ENCODE data around the gene CDH4. TPM values are rescaled to one million over a fixed set of nuclear protein-coding genes. Genes with fewer than 3 reads are reported as not detected.

The CDH4 gene
- total and polyA plus RNA-seq, 2 of the 8 experiments (the other 6 are each of a cell fraction or from before 2014, with no cell fraction given) = 4.3 to 7.9 TPM

DNA sequence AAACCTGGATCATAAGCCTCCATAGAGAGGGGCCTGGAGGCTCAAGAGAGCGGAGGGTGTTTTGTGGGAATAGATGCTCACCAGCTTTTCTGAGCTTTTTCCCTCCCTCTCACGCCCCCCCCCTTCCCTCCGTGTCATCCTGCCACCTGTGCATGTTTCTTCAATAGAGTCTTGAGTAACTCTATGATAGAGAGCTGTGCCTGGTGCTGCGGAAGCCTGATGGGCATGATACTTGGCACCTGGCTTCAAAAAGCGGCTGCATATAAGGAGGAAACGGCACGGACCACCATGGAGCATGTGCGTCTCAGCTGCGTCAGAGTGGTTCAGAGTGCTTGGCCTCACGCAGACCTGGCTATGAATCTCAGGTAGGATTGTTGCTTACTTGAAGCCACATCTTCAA, 198.9 kb downstream of the CDH4 start:
- H3K36me3 ChIP-seq (ENCODE audit: control insufficient read depth in 2 of 4, insufficient read depth in 4 of 4, low read length in 3 of 4) = no peaks in the 10 kb centered on the region
- H3K56ac ChIP-seq (replicated peaks; ENCODE audit: insufficient read length, low read depth, low read length) = no peak overlapping the region
- no peak overlapping the region for H2AK5ac ChIP-seq (ENCODE audit: low read depth, low read length)
- no peaks in the 10 kb centered on the region; the same call in 1 of the 2 replicates for H3K23me2 ChIP-seq (ENCODE audit: low read depth, low read length)
- H3K9ac ChIP-seq (replicated peaks in 1 of 4; ENCODE audit: extremely low read depth in 1 of 4, low read depth in 3 of 4, low read length in 3 of 4) = no peak overlapping the region
- H2BK12ac ChIP-seq (ENCODE audit: low read depth, low read length) = peak overlapping the region; percentile 91; the same call in 1 of the 2 replicates
- H2BK120ac ChIP-seq (replicated peaks; ENCODE audit: low read depth, low read length) = no peak overlapping the region
- H3K4ac ChIP-seq (replicated peaks; ENCODE audit: insufficient read length, low read depth, low read length) = no peak overlapping the region
- no peak overlapping the region for H3K27ac ChIP-seq (ENCODE audit: low read depth, low read length)
- H2BK5ac ChIP-seq (ENCODE audit: low read depth, low read length) = no peak overlapping the region
- H4K20me1 ChIP-seq (replicated peaks in 1 of 2; ENCODE audit: control insufficient read depth in 1 of 2, insufficient read depth in 2 of 2, low read length in 2 of 2) = no peaks in the 10 kb centered on the region
- no peak overlapping the region for H4K91ac ChIP-seq (replicated peaks; ENCODE audit: insufficient read length, low read length)
- no peak overlapping the region for H3K23ac ChIP-seq (ENCODE audit: insufficient read length)
- H2BK15ac ChIP-seq (ENCODE audit: low read length) = no peak overlapping the region; the same call in 1 of the 2 replicates
- H2BK20ac ChIP-seq (ENCODE audit: low read length) = no peak overlapping the region; the same call in 1 of the 2 replicates
- H3K27me3 ChIP-seq (replicated peaks in 1 of 4; ENCODE audit: control insufficient read depth in 3 of 4, extremely low read depth in 1 of 4, insufficient read depth in 3 of 4, low read length in 3 of 4) = peaks cover 0 to 4% (median 0%) of the 10 kb centered on the region in 4 experiments; a peak in 2 of 7 replicates
- no peak overlapping the region for H3K18ac ChIP-seq (ENCODE audit: extremely low read depth, low read length)
- ChIA-PET CTCF (ENCODE audit: partially characterized antibody) (interaction anchor here (1.4 kb wide), 1 partner anchor 15 kb away, joined by 3 read pairs; no protein-coding TSS in a partner anchor), POLR2A (ENCODE audit: partially characterized antibody) (interaction anchor here (4.3 kb wide), 1 partner anchor 15 kb away, joined by 25 read pairs; no protein-coding TSS in a partner anchor)
- FAIRE-seq = no peak
- no peak for DNase-seq (ENCODE audit: low read depth in 1 of 2, low spot score in 2 of 2)
- no peak overlapping the region for H4K5ac ChIP-seq (ENCODE audit: insufficient read length, low read depth, low read length)
- H3K9me3 ChIP-seq (ENCODE audit: insufficient read depth in 2 of 2, low read depth in 1 of 2, low read length in 1 of 2) = no peaks in the 10 kb centered on the region
- no peak overlapping the region for H3K4me2 ChIP-seq (ENCODE audit: insufficient read depth in 1 of 2, low read depth in 2 of 2, low read length in 2 of 2)
- H3K79me1 ChIP-seq (ENCODE audit: low read depth, low read length) = no peaks in the 10 kb centered on the region
- no peak overlapping the region for H2AFZ ChIP-seq (ENCODE audit: low read length)
- no peak overlapping the region for H4K8ac ChIP-seq (ENCODE audit: extremely low read depth, insufficient read depth, low read length)
- H3K79me2 ChIP-seq (ENCODE audit: control insufficient read depth in 1 of 2, insufficient read depth in 2 of 2, low read length in 2 of 2) = no peaks in the 10 kb centered on the region
- H3K4me3 ChIP-seq (ENCODE audit: extremely low read depth in 1 of 4, insufficient read depth in 2 of 4, low read depth in 3 of 4, low read length in 4 of 4) = no peak overlapping the region
- no peak for TF ChIP-seq TBP (IDR thresholded peaks at IDR 0.05; ENCODE audit: low read depth, low read length)
- no peak for TF ChIP-seq BCL11A (IDR thresholded peaks at IDR 0.05; ENCODE audit: low read depth in 2 of 2, low read length in 2 of 2)
- TF ChIP-seq CHD1 (IDR thresholded peaks at IDR 0.05; ENCODE audit: low read depth, low read length) = no peak
- TF ChIP-seq SP2 (IDR thresholded peaks at IDR 0.05; ENCODE audit: low read length) = no peak
- peak; percentile 39; the same call in 1 of the 2 replicates for TF ChIP-seq KDM1A (IDR thresholded peaks at IDR 0.05; ENCODE audit: borderline replicate concordance, low read length)
- TF ChIP-seq POLR2AphosphoS5 (IDR thresholded peaks at IDR 0.05; ENCODE audit: low read depth, low read length) = no peak
- peaks cover 9 to 23% (median 18%) of the 10 kb centered on the region in 4 experiments for H3K4me1 ChIP-seq (replicated peaks in 1 of 4; ENCODE audit: control insufficient read depth in 3 of 4, insufficient read depth in 4 of 4, low read length in 3 of 4)
- WGBS, 2 experiments (ENCODE audit: extremely low coverage in 1 of 2, insufficient coverage in 1 of 2, insufficient read length in 1 of 2, insufficient replicate concordance in 2 of 2, low coverage in 1 of 2, low lambda C conversion rate in 2 of 2, missing lambda C conversion rate in 1 of 2) = 96% methylated on average over 9 of the region's 10 CpGs; no CpG with 5 or more reads in 1 of the 2 experiments
- no peak overlapping the region for H3K14ac ChIP-seq (ENCODE audit: insufficient read length)

Data from H1 (cell line).